Peyer's patch (tissue), 4 donors: Measurements from ENCODE around the gene LRRN1. TPM values are rescaled to one million over a fixed set of nuclear protein-coding genes. Genes with fewer than 3 reads are reported as not detected.

Source experiments
- DNase-seq, 3 donors: peaks; one replicate each; pipeline ENCODE4 v3.0.0-alpha.2; 2017 to 2019
- H3K27ac ChIP-seq, 4 donors: fragments of 200-600 bp; sonication (generic); one replicate each; pipeline ENCODE4 v1.5.1; 2016 to 2019
- H3K27me3 ChIP-seq, 2 donors: fragments of 200-600 bp; sonication (generic); one replicate each; pipeline ENCODE4 v1.5.1; 2019
- H3K36me3 ChIP-seq, 3 donors: fragments of 200-600 bp; sonication (generic); one replicate each; pipeline ENCODE4 v1.5.1; 2016 to 2019
- H3K4me1 ChIP-seq, 4 donors: fragments of 200-600 bp; sonication (generic); one replicate each; pipeline ENCODE4 v1.5.1; 2016 to 2019
- H3K4me3 ChIP-seq, 4 donors: fragments of 200-600 bp; sonication (generic); 1 replicate in 3 of 4; 2 replicates in 1 of 4; pipeline ENCODE4 v1.5.1; 2016 to 2019; ENCODE audit warnings: mild to moderate bottlenecking in 1 of 4
- H3K9me3 ChIP-seq, 4 donors: fragments of 200-600 bp; sonication (generic); one replicate each; pipeline ENCODE4 v1.5.1; 2016 to 2019; ENCODE audit warnings: mild to moderate bottlenecking in 1 of 4
- CTCF ChIP-seq, 6 experiments: fragments of 450-650 bp in 4 of 6; fragments of 200-600 bp in 2 of 6; sonication (generic) in 1 of 6; IDR thresholded peaks; one replicate each; pipeline ENCODE4 v1.5.1; 2017 to 2019; ENCODE audit warnings: antibody characterized with exemption in 6 of 6, mild to moderate bottlenecking in 3 of 6, moderate library complexity in 1 of 6
- POLR2A ChIP-seq, 2 donors: fragments of 450-650 bp; IDR thresholded peaks; one replicate each; pipeline ENCODE4 v1.5.1; 2017; ENCODE audit warnings: antibody characterized with exemption in 2 of 2, mild to moderate bottlenecking in 2 of 2, moderate library complexity in 2 of 2
- total RNA-seq, 4 donors: library from RNA; depleted of rRNA; stranded (reverse); fragments of >200 nt; gene quantifications; one replicate each; pipeline ENCODE4 v1.1.0, GENCODE V29; 2016

Gene LRRN1
- total RNA-seq, 4 donors from 2014 or later = 1.5 to 7.4 (median 2.7) TPM

GRCh38 chr3:3806856-3807255, 7.6 kb downstream of the LRRN1 start:
- no peak for DNase-seq
- H3K36me3 ChIP-seq = no peaks in the 10 kb centered on the region
- TF ChIP-seq POLR2A (IDR thresholded peaks at IDR 0.05) = no peak
- no peak for TF ChIP-seq CTCF (IDR thresholded peaks at IDR 0.05)
- no peak overlapping the region for H3K4me3 ChIP-seq
- H3K9me3 ChIP-seq = no peaks in the 10 kb centered on the region
- H3K27me3 ChIP-seq = no peaks in the 10 kb centered on the region
- H3K27ac ChIP-seq = no peak overlapping the region
- H3K4me1 ChIP-seq = no peaks in the 10 kb centered on the region

- Histone ChIP-seq H3K9me3 (no peaks in the 10 kb centered on the region), H3K4me3 (no peak overlapping the region), H3K27ac (no peak overlapping the region), H3K36me3 (no peaks in the 10 kb centered on the region), H3K4me1 (no peaks in the 10 kb centered on the region), H3K27me3 (no peaks in the 10 kb centered on the region)
- DNase-seq = no peak
- TF ChIP-seq CTCF (IDR thresholded peaks at IDR 0.05) (no peak), POLR2A (IDR thresholded peaks at IDR 0.05) (no peak)
Measured at GRCh38 chr3:3813013-3813412, 13.8 kb downstream of the LRRN1 start.

- H3K27ac ChIP-seq = no peak overlapping the region
- no peak for DNase-seq
- H3K36me3 ChIP-seq = no peaks in the 10 kb centered on the region
- TF ChIP-seq CTCF (IDR thresholded peaks at IDR 0.05) = no peak
- TF ChIP-seq POLR2A (IDR thresholded peaks at IDR 0.05) = no peak
- H3K4me1 ChIP-seq = no peaks in the 10 kb centered on the region
- no peaks in the 10 kb centered on the region for H3K9me3 ChIP-seq
- no peak overlapping the region for H3K4me3 ChIP-seq
- no peaks in the 10 kb centered on the region for H3K27me3 ChIP-seq
Measured at GRCh38 chr3:3815206-3815605, 16.0 kb downstream of the LRRN1 start.

- no peak overlapping the region for H3K27ac ChIP-seq
- no peaks in the 10 kb centered on the region for H3K27me3 ChIP-seq
- H3K9me3 ChIP-seq = no peaks in the 10 kb centered on the region
- H3K4me1 ChIP-seq = no peaks in the 10 kb centered on the region
- H3K36me3 ChIP-seq = no peaks in the 10 kb centered on the region
- H3K4me3 ChIP-seq = no peak overlapping the region
- TF ChIP-seq CTCF (IDR thresholded peaks at IDR 0.05) (no peak), POLR2A (IDR thresholded peaks at IDR 0.05) (no peak)
- no peak for DNase-seq
Measured at GRCh38 chr3:3816034-3816433, 16.8 kb downstream of the LRRN1 start.

- no peaks in the 10 kb centered on the region for H3K36me3 ChIP-seq
- no peak overlapping the region for H3K27ac ChIP-seq
- no peaks in the 10 kb centered on the region for H3K4me1 ChIP-seq
- H3K27me3 ChIP-seq = no peaks in the 10 kb centered on the region
- TF ChIP-seq POLR2A (IDR thresholded peaks at IDR 0.05) = no peak
- TF ChIP-seq CTCF (IDR thresholded peaks at IDR 0.05) = no peak
- DNase-seq = no peak
- H3K4me3 ChIP-seq = no peak overlapping the region
- no peaks in the 10 kb centered on the region for H3K9me3 ChIP-seq
Measured at GRCh38 chr3:3817865-3818264, 18.6 kb downstream of the LRRN1 start.

GRCh38 chr3:3821777-3822176, 22.5 kb downstream of the LRRN1 start:
- H3K27ac ChIP-seq = no peak overlapping the region
- H3K4me3 ChIP-seq = no peak overlapping the region
- TF ChIP-seq CTCF (IDR thresholded peaks at IDR 0.05) = no peak
- no peak for TF ChIP-seq POLR2A (IDR thresholded peaks at IDR 0.05)
- H3K36me3 ChIP-seq = no peaks in the 10 kb centered on the region
- no peak for DNase-seq
- no peaks in the 10 kb centered on the region for H3K27me3 ChIP-seq
- H3K9me3 ChIP-seq = no peaks in the 10 kb centered on the region
- H3K4me1 ChIP-seq = no peaks in the 10 kb centered on the region
